Astrocyte of the cerebellum (primary cell): ENCODE data around the gene ENOX1.
A peak's percentile ranks its signal among the peaks of the same experiment; 100 is the strongest.
"Not testable (repeated sequence)": the region's sequence is repeated elsewhere in the genome, so short reads cannot be mapped to it uniquely, and the experiment has no call there.

ENCODE experiments used
- DNase-seq: peaks from one replicate; pipeline ENCODE4 v3.0.0-alpha.2; 2011; ENCODE audit warnings: low read depth
- H3K4me3 ChIP-seq: 2 replicates; pipeline ENCODE4 v1.5.1; 2011; ENCODE audit warnings: mild to moderate bottlenecking, low read depth, low read length, moderate library complexity
- in situ Hi-C: cut with HindIII; loops from 2 replicates; pipeline ENCODE4 v1.10.0; 2017; ENCODE audit warnings: low sequenced_read_pairs
- TF ChIP-seq, protein P1 (sequence below): IDR thresholded peaks from 2 replicates; pipeline ENCODE4 v1.5.1; 2012; ENCODE audit warnings: low read length, low read depth, moderate library complexity, mild to moderate bottlenecking; ENCODE audit errors: missing control alignments

The ENOX1 gene

DNA sequence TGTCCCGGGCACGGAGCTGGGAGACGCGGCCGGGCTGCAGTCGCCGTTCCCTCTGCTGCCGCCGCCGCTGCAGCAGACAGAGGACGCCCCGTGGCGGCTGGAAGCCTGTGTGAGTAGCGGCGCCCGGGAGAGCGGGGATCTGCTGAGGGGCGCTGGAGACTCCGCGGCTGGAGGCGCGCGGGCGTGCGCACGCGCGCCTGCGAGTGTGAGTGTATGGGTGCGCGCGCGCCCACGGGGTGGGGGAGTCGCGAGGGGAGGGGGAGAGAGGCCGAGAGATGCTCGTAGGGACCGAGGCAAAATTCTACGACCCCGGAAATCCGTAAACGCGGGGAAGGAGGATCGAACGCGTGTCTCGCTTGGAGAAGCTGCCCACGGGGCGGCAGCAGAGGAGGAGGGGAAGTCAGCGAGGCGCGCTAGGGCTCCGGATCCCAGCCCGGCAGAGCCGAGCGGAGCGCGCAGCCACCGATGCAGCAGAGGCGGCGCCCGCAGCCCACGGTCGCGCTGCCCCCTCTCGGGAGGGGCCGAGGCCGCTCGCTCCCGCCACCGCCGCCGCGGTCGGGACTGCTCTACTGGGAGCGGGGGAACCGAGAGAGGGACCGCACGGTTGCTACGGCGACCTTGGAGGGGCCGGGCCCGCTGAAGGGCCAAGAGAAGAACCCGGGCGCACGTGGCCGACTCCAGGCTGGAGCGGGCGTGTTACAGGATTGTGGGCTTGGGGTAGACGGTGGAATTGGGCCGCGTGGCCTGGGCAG lies at the start of gene ENOX1:
Gene ENOX1, minus strand, starts transcription at position 207 of the 752 bp plus-strand sequence.
- no peak for DNase-seq

DNA sequence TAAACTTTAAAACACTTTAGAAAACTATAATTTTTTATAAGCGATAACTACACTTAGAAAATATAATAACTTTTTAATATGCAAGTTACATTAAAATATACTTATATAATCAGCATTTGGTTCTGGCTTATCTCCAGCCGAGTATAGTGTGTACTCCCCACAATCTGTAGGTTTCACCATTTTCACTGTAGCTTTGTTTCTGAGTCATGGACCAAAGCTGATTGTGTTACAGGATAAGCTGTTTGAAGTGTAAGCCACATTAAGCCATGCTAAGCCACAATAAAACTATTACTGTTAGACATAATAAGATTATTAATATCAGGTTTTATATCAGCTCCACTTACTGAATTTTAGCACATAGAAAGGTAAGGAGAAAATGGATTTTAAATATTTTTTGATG lies 48.9 kb upstream of the ENOX1 start:
- H3K4me3 ChIP-seq = no peak overlapping the region
- in situ Hi-C loops = no loop called here
- DNase-seq = no peak
- TF ChIP-seq, protein P1, sequence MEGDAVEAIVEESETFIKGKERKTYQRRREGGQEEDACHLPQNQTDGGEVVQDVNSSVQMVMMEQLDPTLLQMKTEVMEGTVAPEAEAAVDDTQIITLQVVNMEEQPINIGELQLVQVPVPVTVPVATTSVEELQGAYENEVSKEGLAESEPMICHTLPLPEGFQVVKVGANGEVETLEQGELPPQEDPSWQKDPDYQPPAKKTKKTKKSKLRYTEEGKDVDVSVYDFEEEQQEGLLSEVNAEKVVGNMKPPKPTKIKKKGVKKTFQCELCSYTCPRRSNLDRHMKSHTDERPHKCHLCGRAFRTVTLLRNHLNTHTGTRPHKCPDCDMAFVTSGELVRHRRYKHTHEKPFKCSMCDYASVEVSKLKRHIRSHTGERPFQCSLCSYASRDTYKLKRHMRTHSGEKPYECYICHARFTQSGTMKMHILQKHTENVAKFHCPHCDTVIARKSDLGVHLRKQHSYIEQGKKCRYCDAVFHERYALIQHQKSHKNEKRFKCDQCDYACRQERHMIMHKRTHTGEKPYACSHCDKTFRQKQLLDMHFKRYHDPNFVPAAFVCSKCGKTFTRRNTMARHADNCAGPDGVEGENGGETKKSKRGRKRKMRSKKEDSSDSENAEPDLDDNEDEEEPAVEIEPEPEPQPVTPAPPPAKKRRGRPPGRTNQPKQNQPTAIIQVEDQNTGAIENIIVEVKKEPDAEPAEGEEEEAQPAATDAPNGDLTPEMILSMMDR = no peak

More for the DNA sequence above, at the start of gene ENOX1:
- in situ Hi-C loops = no loop called here
- TF ChIP-seq, protein P1 = no peak
- peak within 1 kb of the TSS; percentile 61 for H3K4me3 ChIP-seq

DNA sequence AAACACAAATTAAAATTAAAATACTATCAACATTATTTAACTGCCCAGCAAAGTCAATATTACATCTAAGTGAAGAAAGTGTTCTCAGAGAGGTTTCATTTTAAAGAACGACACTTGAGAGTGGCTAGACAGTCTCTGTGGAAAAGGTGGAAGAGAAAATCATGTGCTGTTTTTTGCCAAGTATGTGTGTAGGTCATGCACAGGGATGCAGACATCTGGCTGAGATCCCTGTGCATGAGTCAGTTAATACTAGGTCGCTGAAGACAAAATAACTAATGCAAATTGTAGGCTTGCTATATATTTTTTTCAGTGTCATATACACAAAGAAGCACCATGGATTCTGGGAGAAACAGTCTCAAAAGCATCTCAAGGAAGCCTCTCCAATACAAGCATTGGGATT lies 44.3 kb upstream of the ENOX1 start:
- TF ChIP-seq, protein P1 = no peak
- no peak for DNase-seq
- in situ Hi-C loops = no loop called here
- H3K4me3 ChIP-seq = no peak overlapping the region

DNA sequence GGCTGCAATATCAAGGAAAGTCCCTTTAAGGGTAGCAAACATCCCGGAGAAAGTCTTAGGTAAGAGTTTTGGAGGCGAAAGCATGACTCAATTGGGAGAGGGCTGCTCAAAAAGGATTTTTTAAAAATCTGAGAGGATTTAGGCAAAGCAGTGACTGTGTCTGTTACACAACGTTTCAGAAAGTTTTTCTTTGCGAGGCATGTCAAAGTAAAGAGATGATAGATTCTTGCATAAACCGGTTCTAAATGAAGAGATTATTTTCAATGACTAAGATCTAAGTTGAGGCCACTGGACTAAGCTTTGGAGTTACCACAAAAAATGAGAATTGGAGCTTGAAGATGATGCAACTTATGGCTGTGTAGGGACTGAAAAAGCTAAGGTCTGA lies 43.7 kb upstream of the ENOX1 start:
- TF ChIP-seq, protein P1 = no peak
- no peak for DNase-seq
- in situ Hi-C loops = no loop called here
- no peak overlapping the region for H3K4me3 ChIP-seq

DNA sequence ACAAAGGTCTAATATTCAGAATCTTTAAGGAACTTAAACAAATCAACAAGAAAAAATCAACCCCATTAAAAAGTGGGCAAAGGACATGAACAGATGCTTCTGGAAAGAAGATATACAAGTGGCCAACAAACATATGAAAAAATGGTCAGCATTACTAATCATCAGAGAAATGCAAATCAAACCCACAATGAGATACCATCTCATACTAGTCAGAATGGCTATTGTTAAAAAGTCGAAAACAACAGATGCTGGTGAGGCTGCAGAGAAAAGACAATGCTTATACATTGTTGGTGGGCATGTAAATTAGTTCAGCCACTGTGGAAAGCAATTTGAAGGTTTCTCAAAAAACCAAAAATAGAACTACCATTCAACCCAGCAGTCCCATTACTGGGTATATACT lies 37.9 kb upstream of the ENOX1 start:
- H3K4me3 ChIP-seq, in situ Hi-C loops: not testable (repeated sequence)
- DNase-seq = peak; percentile 34

DNA sequence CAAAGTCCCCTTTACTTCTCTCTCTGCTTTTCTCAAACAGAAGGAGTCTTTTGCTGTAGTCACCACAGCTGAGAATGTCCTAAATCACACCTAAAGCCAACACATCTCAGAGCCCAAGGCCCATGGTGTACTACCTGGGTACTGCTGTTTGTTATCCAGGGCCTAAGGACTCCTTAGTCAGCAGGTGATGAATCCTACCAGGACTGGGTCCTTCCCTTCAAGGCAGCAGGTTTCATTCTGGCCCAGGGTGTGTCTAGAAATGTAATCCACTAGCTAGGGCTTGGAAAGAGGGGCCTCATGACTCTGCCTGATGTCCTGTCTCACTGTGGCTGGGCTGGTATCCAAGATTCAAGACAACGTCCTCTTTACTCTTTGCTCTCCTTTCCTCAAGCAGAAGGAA lies 36.2 kb upstream of the ENOX1 start:
- TF ChIP-seq, protein P1 = no peak
- no peak overlapping the region for H3K4me3 ChIP-seq
- in situ Hi-C loops = no loop called here
- DNase-seq = no peak

DNA sequence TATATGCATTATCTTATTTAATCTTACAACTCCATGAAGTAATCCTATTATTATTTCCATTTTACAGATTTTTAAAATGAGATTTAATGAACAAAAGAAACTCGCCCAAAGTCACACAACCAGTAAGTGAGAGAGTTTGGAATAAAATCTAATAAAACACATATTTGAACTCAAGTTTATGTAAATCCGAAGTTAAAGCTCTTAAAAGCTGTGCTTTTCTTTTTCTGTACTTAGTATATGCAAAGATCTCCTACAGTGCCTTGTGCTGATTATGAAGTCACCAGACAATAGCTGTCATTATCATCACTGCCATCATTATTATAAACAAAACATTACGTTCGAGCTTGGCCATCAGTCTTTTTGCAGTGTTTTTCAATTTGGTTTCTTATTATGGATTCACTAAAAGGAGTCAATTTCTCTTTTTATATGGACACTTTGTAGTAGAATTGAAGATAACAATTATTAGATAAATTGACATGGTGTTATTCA lies 29.7 kb upstream of the ENOX1 start:
- in situ Hi-C loops = no loop called here
- no peak for DNase-seq
- no peak overlapping the region for H3K4me3 ChIP-seq
- TF ChIP-seq, protein P1 = no peak
